ENCODE measurements around the gene GPR4.

DNA sequence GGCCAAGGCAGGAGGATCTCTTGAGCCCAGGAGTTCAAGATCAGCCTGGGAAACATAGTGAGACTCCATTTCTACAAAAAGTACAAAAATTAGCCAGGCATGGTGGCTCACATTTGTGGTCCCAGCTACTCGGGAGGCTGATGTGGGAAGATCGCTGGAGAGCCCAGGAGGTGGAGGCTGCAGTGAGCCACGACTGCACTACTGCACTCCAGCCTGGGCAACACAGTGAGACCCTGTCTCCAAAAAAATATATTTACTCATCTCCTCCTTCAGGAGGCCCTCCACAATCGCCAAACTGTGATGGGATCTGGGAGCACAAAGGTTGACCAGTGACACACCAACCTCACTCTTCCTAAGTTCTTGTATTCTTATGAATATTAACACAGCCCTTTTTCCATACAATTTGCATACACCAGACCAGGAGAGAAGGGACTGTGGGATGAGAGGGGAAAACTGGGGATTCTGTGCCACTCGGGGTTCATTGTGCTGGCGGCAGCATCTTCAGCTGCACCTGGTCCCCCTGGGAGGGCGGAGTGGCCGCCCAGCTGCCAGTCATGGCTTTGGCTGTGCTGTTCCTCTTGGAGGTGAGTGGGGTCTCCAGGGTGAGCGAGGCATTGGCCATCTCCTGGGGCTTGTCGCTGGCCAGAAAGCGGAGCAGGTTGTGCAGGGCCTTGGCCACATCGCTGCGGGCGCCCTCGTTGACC lies 11.6 kb downstream of the GPR4 start:
- TF ChIP-seq, protein P1, sequence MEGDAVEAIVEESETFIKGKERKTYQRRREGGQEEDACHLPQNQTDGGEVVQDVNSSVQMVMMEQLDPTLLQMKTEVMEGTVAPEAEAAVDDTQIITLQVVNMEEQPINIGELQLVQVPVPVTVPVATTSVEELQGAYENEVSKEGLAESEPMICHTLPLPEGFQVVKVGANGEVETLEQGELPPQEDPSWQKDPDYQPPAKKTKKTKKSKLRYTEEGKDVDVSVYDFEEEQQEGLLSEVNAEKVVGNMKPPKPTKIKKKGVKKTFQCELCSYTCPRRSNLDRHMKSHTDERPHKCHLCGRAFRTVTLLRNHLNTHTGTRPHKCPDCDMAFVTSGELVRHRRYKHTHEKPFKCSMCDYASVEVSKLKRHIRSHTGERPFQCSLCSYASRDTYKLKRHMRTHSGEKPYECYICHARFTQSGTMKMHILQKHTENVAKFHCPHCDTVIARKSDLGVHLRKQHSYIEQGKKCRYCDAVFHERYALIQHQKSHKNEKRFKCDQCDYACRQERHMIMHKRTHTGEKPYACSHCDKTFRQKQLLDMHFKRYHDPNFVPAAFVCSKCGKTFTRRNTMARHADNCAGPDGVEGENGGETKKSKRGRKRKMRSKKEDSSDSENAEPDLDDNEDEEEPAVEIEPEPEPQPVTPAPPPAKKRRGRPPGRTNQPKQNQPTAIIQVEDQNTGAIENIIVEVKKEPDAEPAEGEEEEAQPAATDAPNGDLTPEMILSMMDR (conservative IDR thresholded peaks at IDR 0.05; ENCODE audit: low read depth, low read length), result no peak
- no peak for TF ChIP-seq EZH2 (IDR thresholded peaks at IDR 0.05; ENCODE audit: borderline replicate concordance, low read depth, low read length, poor library complexity, severe bottlenecking)

All from A673 (cell line).